Measurements from ENCODE around the gene LRCH3. TPM values are rescaled to one million over a fixed set of nuclear protein-coding genes. Genes with fewer than 3 reads are reported as not detected.
A peak's percentile ranks its signal among the peaks of the same experiment; 100 is the strongest.

LRCH3 gene
- total and polyA plus RNA-seq, 3 donors from 2014 or later = 43.4 to 173 (median 80.2) TPM

- no peak for TF ChIP-seq CTCF (IDR thresholded peaks at IDR 0.05)
- no peak for TF ChIP-seq POLR2A (IDR thresholded peaks at IDR 0.05)
- no peak for DNase-seq
- H3K4me3 ChIP-seq = peak overlapping the region; percentile 84 to 95
- intact Hi-C loops (cut with DNase I; ENCODE audit: low total_unique reads) = no loop called here
- H3K36me3 ChIP-seq (ENCODE audit: low read depth, missing control alignments) = no peaks in the 10 kb centered on the region
- no peaks in the 10 kb centered on the region for H3K27me3 ChIP-seq
- no peaks in the 10 kb centered on the region for H3K9me3 ChIP-seq
- WGBS, 2 donors = 16 to 20% methylated on average over 12 of the region's 12 CpGs
- H3K4me1 ChIP-seq = peaks cover 14% of the 10 kb centered on the region
- H3K27ac ChIP-seq = peak overlapping the region; percentile 98
Measured at GRCh38 chr3:197748597-197749314, 42.3 kb upstream of the LRCH3 start.

- H3K27me3 ChIP-seq = no peaks in the 10 kb centered on the region
- peaks cover 14% of the 10 kb centered on the region for H3K4me1 ChIP-seq
- intact Hi-C loops (cut with DNase I; ENCODE audit: low total_unique reads) = no loop called here
- peak overlapping the region; percentile 84 to 95 for H3K4me3 ChIP-seq
- DNase-seq = peak; percentile 71
- peak overlapping the region; percentile 98 for H3K27ac ChIP-seq
- H3K9me3 ChIP-seq = no peaks in the 10 kb centered on the region
- no peaks in the 10 kb centered on the region for H3K36me3 ChIP-seq (ENCODE audit: low read depth, missing control alignments)
- 0 to 1% methylated on average over 10 to 18 of the region's 18 CpGs for WGBS, 2 donors
- no peak for TF ChIP-seq POLR2A (IDR thresholded peaks at IDR 0.05)
- no peak for TF ChIP-seq CTCF (IDR thresholded peaks at IDR 0.05)
Measured at GRCh38 chr3:197749315-197749600, 41.8 kb upstream of the LRCH3 start.

- Histone ChIP-seq H3K27me3 (no peaks in the 10 kb centered on the region), H3K36me3 (ENCODE audit: low read depth, missing control alignments) (no peaks in the 10 kb centered on the region), H3K4me3 (peak within 1 kb of the TSS; percentile 84 to 95), H3K27ac (peak within 1 kb of the TSS; percentile 98), H3K4me1 (peaks cover 14% of the 10 kb centered on the region), H3K9me3 (no peaks in the 10 kb centered on the region)
- TF ChIP-seq CTCF (IDR thresholded peaks at IDR 0.05) (peak; percentile 45 to 59 (median 54)), POLR2A (IDR thresholded peaks at IDR 0.05) (peak; percentile 18)
- intact Hi-C loops (cut with DNase I; ENCODE audit: low total_unique reads) = no loop called here
- WGBS, 2 donors = 0 to 1% methylated on average over 5 to 57 of the region's 104 CpGs
- peak; percentile 92 for DNase-seq
Measured at GRCh38 chr3:197749601-197750395, 41.3 kb upstream of the LRCH3 start, which contains the start of gene FYTTD1. TSS of gene FYTTD1 (plus strand) at chr3:197749883. CDS start at chr3:197749972, 89 bp downstream.

GRCh38 chr3:197750396-197750831 lies 40.6 kb upstream of the LRCH3 start:
- peak; percentile 69 for DNase-seq
- H3K36me3 ChIP-seq (ENCODE audit: low read depth, missing control alignments) = no peaks in the 10 kb centered on the region
- H3K27ac ChIP-seq = peak overlapping the region; percentile 98
- intact Hi-C loops (cut with DNase I; ENCODE audit: low total_unique reads) = no loop called here
- H3K4me3 ChIP-seq = peak overlapping the region; percentile 84 to 95
- 0% methylated on average over 17 to 43 of the region's 43 CpGs for WGBS, 2 donors
- peaks cover 14% of the 10 kb centered on the region for H3K4me1 ChIP-seq
- TF ChIP-seq POLR2A (IDR thresholded peaks at IDR 0.05) (no peak), CTCF (IDR thresholded peaks at IDR 0.05) (no peak)
- no peaks in the 10 kb centered on the region for H3K27me3 ChIP-seq
- H3K9me3 ChIP-seq = no peaks in the 10 kb centered on the region

Data from testis (tissue), 3 donors.